Measurements from ENCODE around the gene HSD17B8. TPM values are rescaled to one million over a fixed set of nuclear protein-coding genes. Genes with fewer than 3 reads are reported as not detected.

Gene HSD17B8
- total and polyA plus RNA-seq, 8 donors = 8.0 to 29.9 (median 21.5) TPM; not detected in 1

DNA sequence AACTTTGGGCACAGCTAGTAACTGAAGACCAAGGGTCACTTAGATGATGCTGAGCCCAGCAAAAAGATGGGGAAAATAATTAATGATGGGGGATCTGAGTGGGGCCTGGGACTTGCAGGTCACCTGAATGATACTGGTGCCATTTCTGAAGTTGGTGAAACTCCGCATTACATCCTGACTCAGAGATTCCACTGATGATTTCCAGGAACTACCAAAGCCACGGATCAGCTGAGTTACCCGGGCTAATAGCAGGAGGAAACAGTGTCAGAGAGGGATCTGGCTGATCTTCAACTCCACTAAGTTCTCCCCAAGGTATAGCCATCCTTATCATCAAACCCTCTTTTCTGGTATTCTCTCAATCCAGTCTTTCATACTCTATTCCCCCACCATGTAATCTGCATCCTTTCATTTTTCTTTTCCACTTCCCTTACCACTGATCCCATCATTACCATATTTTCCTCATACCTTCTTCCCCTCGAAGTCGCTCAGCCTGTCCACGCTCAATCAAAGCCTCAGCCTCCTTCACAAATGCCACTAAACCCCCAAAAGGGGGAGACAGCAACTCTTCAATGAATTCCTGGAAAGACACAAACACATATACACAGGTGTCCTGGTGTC is 47.0 kb downstream of the HSD17B8 start:
- no peak for TF ChIP-seq POLR2AphosphoS5 (IDR thresholded peaks at IDR 0.05)
- TF ChIP-seq POLR2A (IDR thresholded peaks at IDR 0.05) = no peak
- TF ChIP-seq, protein P1, sequence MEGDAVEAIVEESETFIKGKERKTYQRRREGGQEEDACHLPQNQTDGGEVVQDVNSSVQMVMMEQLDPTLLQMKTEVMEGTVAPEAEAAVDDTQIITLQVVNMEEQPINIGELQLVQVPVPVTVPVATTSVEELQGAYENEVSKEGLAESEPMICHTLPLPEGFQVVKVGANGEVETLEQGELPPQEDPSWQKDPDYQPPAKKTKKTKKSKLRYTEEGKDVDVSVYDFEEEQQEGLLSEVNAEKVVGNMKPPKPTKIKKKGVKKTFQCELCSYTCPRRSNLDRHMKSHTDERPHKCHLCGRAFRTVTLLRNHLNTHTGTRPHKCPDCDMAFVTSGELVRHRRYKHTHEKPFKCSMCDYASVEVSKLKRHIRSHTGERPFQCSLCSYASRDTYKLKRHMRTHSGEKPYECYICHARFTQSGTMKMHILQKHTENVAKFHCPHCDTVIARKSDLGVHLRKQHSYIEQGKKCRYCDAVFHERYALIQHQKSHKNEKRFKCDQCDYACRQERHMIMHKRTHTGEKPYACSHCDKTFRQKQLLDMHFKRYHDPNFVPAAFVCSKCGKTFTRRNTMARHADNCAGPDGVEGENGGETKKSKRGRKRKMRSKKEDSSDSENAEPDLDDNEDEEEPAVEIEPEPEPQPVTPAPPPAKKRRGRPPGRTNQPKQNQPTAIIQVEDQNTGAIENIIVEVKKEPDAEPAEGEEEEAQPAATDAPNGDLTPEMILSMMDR (IDR thresholded peaks at IDR 0.05) = no peak
- no peak for TF ChIP-seq EP300 (IDR thresholded peaks at IDR 0.05)
- peaks cover 22 to 40% (median 28%) of the 10 kb centered on the region in 4 donors for H3K4me1 ChIP-seq
- no peaks in the 10 kb centered on the region for H3K27me3 ChIP-seq
- WGBS, 5 donors = 85 to 89% (median 87%) methylated on average over 6 of the region's 6 CpGs
- intact Hi-C loops (cut with DNase I; ENCODE audit: low total_unique reads) = no loop called here
- H3K9me3 ChIP-seq = no peaks in the 10 kb centered on the region
- H3K4me3 ChIP-seq = no peak overlapping the region
- no peak overlapping the region for H3K27ac ChIP-seq
- peaks cover 0 to 28% (median 26%) of the 10 kb centered on the region in 4 donors for H3K36me3 ChIP-seq
- DNase-seq = no peak

DNA sequence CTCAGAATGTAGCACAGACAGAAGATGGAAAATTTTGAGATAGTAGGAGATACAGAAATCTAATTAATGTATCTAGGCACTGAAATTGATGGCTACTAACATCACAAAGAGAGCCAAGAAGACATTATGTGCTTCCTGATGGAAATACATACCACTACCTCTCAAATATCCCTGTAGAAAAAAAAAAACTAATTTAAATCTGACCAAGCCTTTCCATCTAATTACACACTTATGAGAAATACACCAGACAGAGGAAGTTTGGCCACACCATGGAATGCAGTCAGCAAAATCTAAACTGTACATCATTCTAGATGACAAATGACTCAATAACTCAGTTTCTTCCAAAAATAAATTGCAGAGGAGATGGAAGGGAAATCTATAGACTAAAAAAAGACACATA is 48.3 kb downstream of the HSD17B8 start:
- H3K27me3 ChIP-seq = no peaks in the 10 kb centered on the region
- H3K4me1 ChIP-seq = peaks cover 22 to 36% (median 27%) of the 10 kb centered on the region in 4 donors
- no peak for DNase-seq
- no peak overlapping the region for H3K27ac ChIP-seq
- no peak overlapping the region for H3K4me3 ChIP-seq
- H3K36me3 ChIP-seq = peaks cover 8 to 41% (median 36%) of the 10 kb centered on the region in 4 donors
- peaks cover 0 to 2% (median 0%) of the 10 kb centered on the region in 4 donors for H3K9me3 ChIP-seq
- intact Hi-C loops (cut with DNase I; ENCODE audit: low total_unique reads) = no loop called here
- TF ChIP-seq, protein P1 (IDR thresholded peaks at IDR 0.05) = no peak

DNA sequence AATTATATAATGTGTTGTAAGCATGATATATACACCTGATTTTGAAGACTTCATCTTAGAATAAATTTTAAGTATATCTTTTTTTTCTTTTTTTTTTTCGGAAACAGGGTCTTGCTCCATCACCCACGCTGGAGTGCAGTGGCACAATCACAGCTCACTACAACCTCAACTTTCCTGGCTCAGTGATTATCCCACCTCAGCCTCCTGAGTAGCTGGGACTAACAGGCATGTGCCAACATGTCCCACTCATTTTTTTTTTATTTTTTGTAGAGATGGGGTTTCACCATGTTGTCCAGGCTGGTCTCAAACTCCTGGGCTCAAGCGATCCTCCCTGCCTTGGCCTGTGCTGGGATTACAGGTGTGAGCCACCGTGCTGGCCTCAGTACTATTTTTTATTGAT is 50.1 kb downstream of the HSD17B8 start:
- no peak for DNase-seq
- Histone ChIP-seq H3K4me3 (no peak overlapping the region), H3K36me3 (peaks cover 12 to 56% (median 50%) of the 10 kb centered on the region in 4 donors), H3K4me1 (peaks cover 11 to 21% (median 13%) of the 10 kb centered on the region in 4 donors), H3K9me3 (peaks cover 0 to 9% (median 3%) of the 10 kb centered on the region in 4 donors), H3K27ac (no peak overlapping the region), H3K27me3 (no peaks in the 10 kb centered on the region)
- TF ChIP-seq, protein P1 (IDR thresholded peaks at IDR 0.05) = no peak
- TF ChIP-seq POLR2AphosphoS5 (IDR thresholded peaks at IDR 0.05) (no peak), EP300 (IDR thresholded peaks at IDR 0.05) (no peak), POLR2A (IDR thresholded peaks at IDR 0.05) (no peak)
- WGBS, 5 donors = 92 to 99% (median 95%) methylated on average over 4 of the region's 4 CpGs
- intact Hi-C loops (cut with DNase I; ENCODE audit: low total_unique reads) = no loop called here

Small RNA genes within 50 kb of the gene (small RNA-seq; reads per million reads assigned to genes)
- 1.6 to 6.6 (median 2.8) reads per million in 4 donors for gene MIR219A1
- gene RNY4P10 = 0 to 1.5 (median 0.20) reads per million in 4 donors

Other genes with a start within 250 kb of the HSD17B8 start
- 100 to 1,000 TPM; 111 to 538 (median 190) TPM for gene BRD2, start 236.1 kb upstream of the HSD17B8 start, total RNA-seq
- gene BRD2, start 236.1 kb upstream of the HSD17B8 start, polyA plus RNA-seq = 10 to 100 TPM; 70.7 to 78.7 (median 74.4) TPM
- gene HLA-DOA, start 195.1 kb upstream of the HSD17B8 start, total RNA-seq = 1 to 10 TPM in 2 of 5 donors, under 1 TPM in 2, not detected in 1; 0.45 to 3.9 (median 1.9) TPM
- 1 to 10 TPM in 1 of 3 donors, under 1 TPM in 2; 0.62 to 2.1 (median 0.92) TPM for gene HLA-DOA, start 195.1 kb upstream of the HSD17B8 start, polyA plus RNA-seq
- gene HLA-DPA1, start 131.0 kb upstream of the HSD17B8 start, total RNA-seq = 100 to 1,000 TPM in 1 of 5 donors, 10 to 100 TPM in 3, under 1 TPM in 1; 0.29 to 171 (median 39.7) TPM
- gene HLA-DPA1, start 131.0 kb upstream of the HSD17B8 start, polyA plus RNA-seq = 10 to 100 TPM; 14.3 to 34.1 (median 23.3) TPM
- gene HLA-DPB1, start 128.7 kb upstream of the HSD17B8 start, total RNA-seq = 10 to 100 TPM in 4 of 5 donors, not detected in 1; 10.7 to 46.6 (median 31.9) TPM
- 10 to 100 TPM; 48.3 to 62.2 (median 51.1) TPM for gene HLA-DPB1, start 128.7 kb upstream of the HSD17B8 start, polyA plus RNA-seq
- 1 to 10 TPM in 1 of 5 donors, under 1 TPM in 2, not detected in 2; under 0.01 to 1.5 (median 0.87) TPM for gene COL11A2, start 12.2 kb upstream of the HSD17B8 start, total RNA-seq
- gene COL11A2, start 12.2 kb upstream of the HSD17B8 start, polyA plus RNA-seq = under 1 TPM in 2 of 3 donors, not detected in 1; 0.19 to 0.88 TPM
- gene RXRB, start 4.0 kb upstream of the HSD17B8 start, total RNA-seq = 10 to 100 TPM in 3 of 5 donors, 1 to 10 TPM in 2; 2.9 to 50.4 (median 10.7) TPM
- gene RXRB, start 4.0 kb upstream of the HSD17B8 start, polyA plus RNA-seq = 10 to 100 TPM; 15.9 to 32.7 (median 17.3) TPM
- 100 to 1,000 TPM in 1 of 5 donors, 10 to 100 TPM in 3, 1 to 10 TPM in 1; 9.3 to 119 (median 75.8) TPM for gene SLC39A7, start 3.8 kb upstream of the HSD17B8 start, total RNA-seq
- 10 to 100 TPM; 33.6 to 59.8 (median 54.5) TPM for gene SLC39A7, start 3.8 kb upstream of the HSD17B8 start, polyA plus RNA-seq
- 100 to 1,000 TPM in 1 of 5 donors, 10 to 100 TPM in 4; 14.3 to 140 (median 20.7) TPM for gene RING1, start 3.8 kb downstream of the HSD17B8 start, total RNA-seq
- gene RING1, start 3.8 kb downstream of the HSD17B8 start, polyA plus RNA-seq = 10 to 100 TPM; 35.1 to 45.4 (median 37.4) TPM
- gene VPS52, start 67.2 kb downstream of the HSD17B8 start, total RNA-seq = 10 to 100 TPM; 39.7 to 89.3 (median 59.4) TPM
- 10 to 100 TPM; 22.6 to 37.2 (median 25.3) TPM for gene VPS52, start 67.2 kb downstream of the HSD17B8 start, polyA plus RNA-seq
- gene RPS18, start 67.4 kb downstream of the HSD17B8 start, total RNA-seq = 1,000 to 10,000 TPM in 4 of 5 donors, 100 to 1,000 TPM in 1; 279 to 3,666 (median 1,718) TPM
- gene RPS18, start 67.4 kb downstream of the HSD17B8 start, polyA plus RNA-seq = 1,000 to 10,000 TPM; 4,575 to 9,227 (median 6,928) TPM
- 10 to 100 TPM in 4 of 5 donors, not detected in 1; 10.8 to 42.9 (median 32.6) TPM for gene B3GALT4, start 72.5 kb downstream of the HSD17B8 start, total RNA-seq
- 10 to 100 TPM in 2 of 3 donors, 1 to 10 TPM in 1; 9.8 to 11.5 (median 10.5) TPM for gene B3GALT4, start 72.5 kb downstream of the HSD17B8 start, polyA plus RNA-seq
- 10 to 100 TPM; 42.9 to 72.9 (median 54.5) TPM for gene WDR46, start 84.6 kb downstream of the HSD17B8 start, total RNA-seq
- 10 to 100 TPM; 47.5 to 65.1 (median 54.4) TPM for gene WDR46, start 84.6 kb downstream of the HSD17B8 start, polyA plus RNA-seq
- 10 to 100 TPM in 3 of 5 donors, 1 to 10 TPM in 1, not detected in 1; 9.7 to 32.9 (median 12.8) TPM for gene PFDN6, start 84.9 kb downstream of the HSD17B8 start, total RNA-seq
- gene PFDN6, start 84.9 kb downstream of the HSD17B8 start, polyA plus RNA-seq = 100 to 1,000 TPM; 117 to 265 (median 202) TPM
- 100 to 1,000 TPM in 1 of 5 donors, 10 to 100 TPM in 4; 10.4 to 103 (median 52.7) TPM for gene RGL2, start 94.3 kb downstream of the HSD17B8 start, total RNA-seq
- 100 to 1,000 TPM in 1 of 3 donors, 10 to 100 TPM in 2; 37.4 to 112 (median 44.3) TPM for gene RGL2, start 94.3 kb downstream of the HSD17B8 start, polyA plus RNA-seq
- 100 to 1,000 TPM in 2 of 5 donors, 10 to 100 TPM in 3; 29.0 to 242 (median 59.5) TPM for gene TAPBP, start 109.4 kb downstream of the HSD17B8 start, total RNA-seq
- gene TAPBP, start 109.4 kb downstream of the HSD17B8 start, polyA plus RNA-seq = 10 to 100 TPM; 17.0 to 53.5 (median 37.5) TPM
- gene ZBTB22, start 113.1 kb downstream of the HSD17B8 start, total RNA-seq = 10 to 100 TPM in 4 of 5 donors, 1 to 10 TPM in 1; 1.2 to 45.2 (median 11.9) TPM
- 10 to 100 TPM in 2 of 3 donors, 1 to 10 TPM in 1; 9.8 to 11.8 (median 10.5) TPM for gene ZBTB22, start 113.1 kb downstream of the HSD17B8 start, polyA plus RNA-seq
- gene DAXX, start 118.3 kb downstream of the HSD17B8 start, total RNA-seq = 100 to 1,000 TPM in 2 of 5 donors, 10 to 100 TPM in 3; 18.2 to 127 (median 59.8) TPM
- 10 to 100 TPM; 27.5 to 31.3 (median 27.5) TPM for gene DAXX, start 118.3 kb downstream of the HSD17B8 start, polyA plus RNA-seq
- gene KIFC1, start 187.2 kb downstream of the HSD17B8 start, total RNA-seq = 10 to 100 TPM in 1 of 5 donors, 1 to 10 TPM in 3, not detected in 1; 4.2 to 15.4 (median 6.7) TPM
- gene KIFC1, start 187.2 kb downstream of the HSD17B8 start, polyA plus RNA-seq = 1 to 10 TPM in 2 of 3 donors, under 1 TPM in 1; 0.46 to 9.9 (median 5.4) TPM
- gene PHF1, start 206.4 kb downstream of the HSD17B8 start, total RNA-seq = 100 to 1,000 TPM in 1 of 5 donors, 10 to 100 TPM in 4; 22.0 to 125 (median 70.0) TPM
- 10 to 100 TPM; 56.3 to 99.9 (median 68.7) TPM for gene PHF1, start 206.4 kb downstream of the HSD17B8 start, polyA plus RNA-seq
- 100 to 1,000 TPM in 3 of 5 donors, 10 to 100 TPM in 2; 12.8 to 203 (median 101) TPM for gene CUTA, start 213.5 kb downstream of the HSD17B8 start, total RNA-seq
- 100 to 1,000 TPM; 162 to 233 (median 165) TPM for gene CUTA, start 213.5 kb downstream of the HSD17B8 start, polyA plus RNA-seq
- 10 to 100 TPM in 2 of 5 donors, 1 to 10 TPM in 2, under 1 TPM in 1; 0.58 to 78.8 (median 7.7) TPM for gene SYNGAP1, start 215.4 kb downstream of the HSD17B8 start, total RNA-seq
- 1 to 10 TPM; 3.9 to 5.6 (median 4.0) TPM for gene SYNGAP1, start 215.4 kb downstream of the HSD17B8 start, polyA plus RNA-seq
- 1 to 10 TPM in 3 of 5 donors, under 1 TPM in 1, not detected in 1; 0.45 to 7.8 (median 3.1) TPM for gene ZBTB9, start 249.9 kb downstream of the HSD17B8 start, total RNA-seq
- 1 to 10 TPM; 2.4 to 4.2 (median 2.6) TPM for gene ZBTB9, start 249.9 kb downstream of the HSD17B8 start, polyA plus RNA-seq